ENCODE data around the gene MRPL20.
"Not testable (repeated sequence)": the region's sequence is repeated elsewhere in the genome, so short reads cannot be mapped to it uniquely, and the experiment has no call there.

Gene MRPL20

DNA sequence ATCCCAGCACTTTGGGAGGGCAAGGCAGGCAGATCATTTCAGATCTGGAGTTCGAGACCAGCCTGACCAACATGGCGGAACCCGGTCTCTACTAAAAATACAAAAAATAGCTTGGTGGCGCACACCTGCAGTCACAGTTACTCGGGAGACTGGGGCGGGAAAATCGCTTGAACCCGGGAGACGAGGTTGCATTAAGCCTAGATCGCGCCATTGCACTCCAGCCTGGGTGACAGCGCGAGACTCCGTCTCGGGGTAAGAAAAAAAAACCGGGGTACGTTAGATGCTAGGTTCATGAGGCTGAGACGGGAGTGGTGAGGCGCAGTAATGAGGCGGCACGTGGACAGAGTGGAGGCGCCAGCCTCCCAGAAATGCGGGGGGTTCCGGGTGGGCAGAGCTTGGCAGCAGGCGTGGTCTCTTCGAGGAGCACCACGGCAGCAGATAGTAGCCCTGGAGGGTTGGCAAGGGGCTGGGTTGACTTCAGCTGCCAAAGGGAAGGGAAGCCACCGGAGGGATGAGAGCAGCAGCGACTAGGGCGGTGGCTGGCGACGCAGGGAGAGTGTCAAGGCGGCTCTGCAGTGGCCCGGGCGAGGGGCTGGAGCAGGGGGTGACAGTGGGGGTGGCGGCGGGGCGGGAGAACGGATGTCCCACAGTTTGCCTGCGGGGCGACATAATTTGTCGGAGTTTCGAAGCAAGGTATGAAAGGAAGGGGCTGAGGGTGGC, 832 bp downstream of the MRPL20 start:
- DNase-seq (ENCODE audit: low read depth), result no peak

DNA sequence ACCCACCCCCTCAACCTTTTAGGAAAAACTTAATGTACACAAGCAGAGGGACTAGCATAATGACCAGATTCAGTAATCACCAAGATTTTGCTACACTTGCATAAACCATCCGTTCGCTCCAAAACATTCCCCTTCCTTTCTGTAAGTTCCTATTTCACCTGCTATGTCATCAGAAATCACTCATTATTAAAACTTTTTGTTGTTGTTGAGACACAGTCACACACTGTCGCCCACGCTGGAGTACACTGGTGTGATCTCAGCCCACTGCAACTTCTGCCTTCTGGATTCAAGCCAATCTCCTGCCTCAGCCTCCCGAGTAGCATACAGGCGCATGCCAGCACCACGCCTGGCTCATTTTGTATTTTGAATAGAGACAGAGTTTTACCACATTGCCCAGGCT, 3.4 kb downstream of the MRPL20 start:
- no peak for DNase-seq (ENCODE audit: low read depth)

DNA sequence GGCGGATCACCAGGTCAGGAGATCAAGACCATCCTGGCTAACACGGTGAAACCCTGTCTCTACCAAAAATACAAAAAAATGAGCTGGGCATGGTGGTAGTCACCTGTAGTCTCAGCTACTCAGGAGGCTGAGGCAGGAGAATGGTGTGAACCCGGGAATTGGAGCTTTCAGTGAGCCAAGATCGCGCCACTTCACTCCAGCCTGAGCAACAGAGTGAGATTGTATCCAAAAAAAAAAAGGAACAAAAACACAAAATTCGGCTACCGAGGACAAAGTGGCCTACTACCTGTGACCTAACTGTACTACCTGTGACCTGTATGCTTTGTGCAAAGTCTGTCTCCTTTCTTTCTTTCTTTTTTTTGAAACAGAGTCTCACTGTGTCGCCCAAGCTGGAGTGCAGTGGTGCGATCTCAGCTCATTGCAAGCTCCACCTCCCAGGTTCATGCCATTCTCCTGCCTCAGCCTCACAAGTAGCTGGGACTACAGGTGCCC, 4.1 kb downstream of the MRPL20 start:
- DNase-seq (ENCODE audit: low read depth), result not testable (repeated sequence)

DNA sequence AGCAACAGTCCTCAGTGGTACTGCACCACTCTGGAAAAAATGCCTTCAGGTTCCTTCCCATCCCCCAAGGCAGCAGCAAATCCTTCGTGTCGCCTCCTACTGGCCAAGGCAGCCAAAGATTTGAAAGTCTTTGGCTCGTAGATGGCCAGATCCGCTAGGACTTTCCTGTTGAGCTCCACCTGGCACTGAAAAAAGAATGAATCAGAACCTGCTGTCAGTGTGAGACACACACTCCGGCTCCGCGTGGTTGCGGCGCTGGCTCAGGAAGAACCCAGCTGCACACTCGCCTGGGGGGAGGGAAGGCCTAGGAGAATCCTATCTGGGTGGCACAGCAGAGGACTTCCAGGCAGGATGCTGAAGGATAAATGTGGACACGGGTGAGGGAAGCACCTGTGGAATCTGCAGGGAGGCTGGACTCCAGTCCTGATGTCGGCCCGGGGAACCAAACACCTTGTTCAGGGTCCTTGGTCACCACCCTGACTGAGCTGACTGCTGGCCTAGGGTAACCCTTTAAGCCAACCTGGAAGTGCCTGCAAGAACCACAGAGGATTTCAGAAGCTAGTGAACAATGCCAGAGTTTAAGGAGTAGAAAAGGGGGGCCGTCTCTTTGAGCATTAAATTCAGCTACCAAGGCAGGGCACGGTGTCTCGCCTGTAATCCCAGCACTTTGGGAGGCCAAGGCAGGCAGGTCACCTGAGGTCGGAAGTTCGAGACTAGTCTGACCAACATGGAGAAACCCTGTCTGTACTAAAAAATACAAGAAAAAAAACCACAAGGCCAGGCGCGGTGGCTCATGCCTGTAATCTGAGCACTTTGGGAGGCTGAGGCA, 4.8 kb downstream of the MRPL20 start:
- no peak for DNase-seq (ENCODE audit: low read depth)

DNA sequence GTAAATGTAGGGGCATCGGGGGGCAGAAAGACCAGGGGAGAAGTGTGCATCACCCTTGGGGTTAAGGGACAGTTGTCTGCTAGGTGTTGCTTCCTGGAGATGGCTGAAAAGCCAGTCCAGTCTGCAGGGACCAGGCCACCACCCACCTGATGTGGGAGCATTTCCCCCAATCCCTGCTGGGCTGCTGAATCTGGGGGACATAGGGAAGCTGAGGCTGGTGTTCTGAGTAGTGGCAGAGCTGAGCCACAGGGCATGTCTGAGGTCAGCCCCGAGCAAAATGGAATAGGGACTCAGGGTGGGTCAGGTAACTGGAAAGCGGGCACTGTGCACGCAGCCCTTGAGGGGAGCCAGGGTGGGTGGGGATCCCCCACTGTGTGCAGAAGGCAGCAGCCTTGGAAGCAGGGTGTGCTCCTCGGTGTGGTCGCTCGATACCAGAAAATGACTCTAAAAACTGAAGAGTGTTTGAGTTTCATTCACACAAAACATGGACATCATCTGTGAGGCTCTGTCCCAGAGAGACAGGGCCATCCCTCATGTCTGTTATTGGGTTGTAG, 5.6 kb downstream of the MRPL20 start:
- DNase-seq (ENCODE audit: low read depth), result no peak

DNA sequence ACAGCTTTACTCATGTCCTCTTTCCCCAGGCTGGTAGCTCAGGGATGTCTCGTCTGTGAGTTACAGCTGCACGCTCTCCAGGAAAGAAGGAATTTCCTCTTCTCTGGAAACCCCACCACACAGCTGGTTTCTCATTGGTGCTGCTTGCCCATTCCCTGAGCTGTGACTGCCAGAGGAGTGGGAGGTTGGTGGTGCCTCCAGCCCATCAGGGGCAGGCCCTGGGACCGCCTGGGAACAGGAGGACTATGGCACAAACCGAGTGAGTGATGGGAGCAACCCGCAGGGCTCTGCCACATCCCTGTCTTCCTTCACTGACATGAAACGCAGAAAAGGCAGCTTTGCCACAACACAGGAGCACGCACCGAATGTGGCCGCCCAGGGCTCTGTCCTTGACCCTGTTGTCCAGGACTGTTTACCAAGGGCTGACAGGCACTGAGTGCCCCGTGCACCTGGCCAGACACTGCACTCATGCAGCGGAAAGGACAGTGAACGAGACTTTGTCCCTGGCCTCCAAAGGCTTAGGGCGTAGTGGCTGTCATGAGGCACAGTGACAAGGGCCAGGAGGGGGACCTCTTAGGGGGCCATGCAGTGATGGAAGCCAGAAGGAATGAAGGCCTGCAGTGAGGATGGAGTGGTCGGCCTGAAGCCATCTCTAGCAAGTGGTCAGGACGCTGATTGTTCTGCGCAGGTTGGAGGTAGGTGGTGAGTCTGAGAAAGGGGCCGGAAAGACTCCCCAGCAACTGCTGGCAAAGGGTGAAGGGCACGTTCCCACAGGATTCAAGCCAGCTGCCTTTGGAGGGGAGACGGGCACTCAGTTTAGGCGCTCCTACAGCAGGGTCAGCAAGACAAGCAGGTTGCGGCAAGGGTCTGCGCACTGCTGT, 6.3 kb downstream of the MRPL20 start:
- DNase-seq (ENCODE audit: low read depth), result no peak

DNA sequence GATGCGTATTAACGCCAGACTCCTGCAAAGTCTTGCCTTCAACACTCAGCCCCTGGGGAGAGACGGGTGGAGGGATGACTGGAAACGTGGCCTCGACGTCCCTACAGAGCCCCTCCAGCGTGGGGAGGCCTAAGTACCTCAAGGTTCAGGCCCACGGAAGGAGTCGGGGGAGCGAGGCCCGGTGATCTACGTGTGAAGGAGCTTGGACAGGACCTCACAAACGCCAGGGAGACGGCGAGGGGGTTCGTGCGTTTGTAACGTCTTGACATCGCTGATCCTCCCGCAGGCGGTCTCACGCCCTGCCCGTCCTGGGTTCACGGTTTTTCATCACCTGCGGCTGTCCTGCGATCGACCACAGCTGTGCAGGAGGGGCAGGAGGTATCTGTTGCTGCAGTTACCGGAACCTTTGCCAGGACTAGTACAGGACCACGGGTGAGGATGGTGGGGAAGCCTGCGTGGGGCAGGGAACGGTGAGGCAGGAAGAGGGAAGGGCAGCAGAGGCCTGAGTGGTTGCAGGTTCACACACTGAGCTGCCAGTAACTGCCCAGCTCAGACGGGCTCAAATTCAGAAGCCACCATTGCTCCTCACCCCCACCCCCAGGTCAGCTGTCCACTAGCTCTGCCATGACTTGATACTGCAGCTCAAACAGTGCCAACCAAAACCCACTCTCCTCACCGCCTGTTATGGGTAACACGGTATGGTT, 7.1 kb downstream of the MRPL20 start:
- DNase-seq (ENCODE audit: low read depth), result no peak

DNA sequence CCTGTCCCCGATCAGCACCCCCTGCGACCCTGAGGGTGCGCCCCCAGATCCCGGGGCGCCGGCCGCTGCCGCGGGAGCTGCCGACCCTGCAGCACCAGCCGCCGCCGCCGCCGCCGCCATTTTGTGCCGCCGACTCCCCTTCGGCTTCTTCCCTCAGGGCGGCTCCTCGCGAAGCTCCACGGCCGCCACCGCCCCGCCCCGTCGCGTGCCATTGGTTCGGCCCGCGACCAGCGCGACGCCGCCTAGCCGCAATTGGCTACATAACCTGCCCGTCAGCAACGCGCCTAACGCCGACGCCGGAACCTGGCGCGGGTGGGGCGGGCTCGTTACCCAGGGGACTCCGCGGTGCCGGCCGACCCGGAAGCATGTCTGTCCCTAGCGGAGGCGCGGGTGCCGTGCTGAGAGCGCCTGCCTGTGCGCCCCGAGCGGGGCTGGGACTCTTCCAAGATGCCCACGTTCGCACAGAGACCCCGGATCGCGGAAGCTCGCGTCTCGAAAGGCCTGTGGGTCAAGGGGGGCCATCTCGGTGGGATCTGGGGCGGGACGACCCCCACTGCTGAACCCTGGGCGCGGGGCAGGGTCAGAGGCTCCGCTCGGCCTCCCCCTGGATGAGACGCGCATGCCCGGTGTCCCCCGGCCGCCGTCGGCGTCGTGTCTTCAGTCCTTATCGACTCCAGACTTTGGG, 7.8 kb downstream of the MRPL20 start, which contains the start of gene CCNL2:
Gene CCNL2, minus strand, starts transcription at position 149 of the 685 bp plus-strand sequence. Its CDS starts 29 bp downstream, at position 120.
- DNase-seq (ENCODE audit: low read depth), result peak; percentile 77

DNA sequence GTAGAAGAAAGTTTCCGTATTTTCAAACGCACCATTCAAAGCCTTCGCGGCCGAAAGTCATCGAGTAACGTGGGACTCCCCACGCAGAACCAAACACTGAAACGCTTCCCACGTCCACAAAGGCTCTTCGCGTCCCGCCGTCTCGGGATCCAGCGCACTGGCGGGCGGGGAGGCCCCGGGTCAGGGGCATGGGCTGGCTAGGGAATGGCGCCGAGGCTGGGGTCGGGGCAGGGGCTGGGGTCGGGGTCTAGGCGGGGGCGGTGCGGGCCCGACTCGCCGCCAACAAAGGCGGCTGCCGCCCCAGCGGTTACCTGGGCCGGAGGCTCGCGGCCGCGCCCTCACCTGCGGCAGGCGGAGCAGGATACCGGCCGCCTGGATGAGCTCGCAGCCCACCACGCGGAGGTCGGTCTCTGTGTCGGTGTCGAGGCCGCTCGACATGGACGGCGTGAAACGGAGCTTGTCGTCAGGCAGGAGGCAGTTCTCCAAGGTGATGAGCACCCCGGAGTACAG, 8.4 kb downstream of the MRPL20 start:
- no peak for DNase-seq (ENCODE audit: low read depth)

DNA sequence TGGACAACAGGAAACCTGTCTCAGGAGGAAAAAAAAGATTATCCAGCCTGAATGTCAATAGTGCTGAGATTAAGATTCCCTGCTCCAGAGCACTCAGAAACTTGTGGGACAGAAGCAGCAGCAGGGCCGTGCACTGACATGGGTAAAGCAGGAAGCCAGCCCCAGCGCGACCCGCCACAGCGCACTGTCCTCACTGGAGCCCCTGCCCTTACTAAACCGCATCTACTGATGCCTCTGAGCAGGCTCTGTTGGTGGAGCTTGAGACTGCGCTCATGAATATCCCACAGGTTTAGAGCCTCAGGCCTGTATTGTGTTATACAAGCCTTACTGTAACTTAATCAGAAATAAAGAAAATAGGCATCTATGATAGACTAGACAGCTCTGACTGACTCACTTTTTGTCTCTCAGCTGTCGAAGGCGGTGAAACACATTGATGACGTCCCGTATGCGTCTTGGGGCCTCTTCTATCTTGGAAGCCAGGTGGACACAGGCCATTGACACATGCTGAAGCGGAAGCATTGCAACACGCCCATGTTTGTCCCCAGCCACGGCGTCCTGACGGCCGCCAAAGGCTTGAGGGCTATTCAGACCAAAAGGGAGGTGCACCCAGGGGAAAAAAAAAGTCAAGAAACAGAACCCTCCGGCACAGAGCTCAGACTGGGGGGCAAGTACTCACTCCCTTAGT, 9.1 kb downstream of the MRPL20 start:
- DNase-seq (ENCODE audit: low read depth), result no peak

DNA sequence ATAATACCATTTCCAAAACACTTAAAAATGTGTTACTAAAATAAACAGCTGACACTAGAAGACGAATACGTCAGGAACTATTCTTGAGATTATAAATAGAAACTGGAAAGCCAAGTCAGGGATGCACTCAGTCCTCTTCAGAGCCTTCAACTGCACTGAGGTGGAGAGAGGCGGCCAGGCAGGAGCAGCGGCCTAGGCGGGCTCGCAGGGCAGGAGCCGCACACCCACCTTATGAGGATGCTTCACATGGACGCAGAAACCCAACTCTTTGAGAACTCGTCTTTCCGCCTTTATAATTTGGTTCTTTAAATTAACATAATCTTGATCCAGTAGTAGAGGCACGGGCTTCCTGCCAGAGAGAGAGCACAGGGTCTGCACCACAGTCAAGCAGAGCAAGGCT, 11.9 kb downstream of the MRPL20 start:
- no peak for DNase-seq (ENCODE audit: low read depth)

DNA sequence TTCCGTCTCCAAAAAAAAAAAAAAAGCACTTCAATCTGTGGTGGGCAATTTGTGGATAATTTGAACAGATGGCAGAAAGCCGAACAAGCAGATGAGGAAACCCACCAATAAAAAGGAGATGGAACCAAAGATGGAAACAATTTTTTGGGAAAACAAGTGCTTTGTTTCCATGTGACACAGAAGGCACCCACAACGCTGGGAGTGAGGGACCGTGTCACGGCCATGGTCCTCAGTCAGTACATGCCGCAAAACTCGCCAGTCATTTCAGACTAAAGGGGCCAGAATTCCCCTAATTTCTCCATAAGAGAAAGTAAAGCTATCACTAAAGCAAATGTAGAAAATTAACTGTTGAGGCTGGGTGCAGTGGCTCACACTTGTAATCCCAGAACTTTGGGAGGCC, 13.0 kb downstream of the MRPL20 start:
- no peak for DNase-seq (ENCODE audit: low read depth)

DNA sequence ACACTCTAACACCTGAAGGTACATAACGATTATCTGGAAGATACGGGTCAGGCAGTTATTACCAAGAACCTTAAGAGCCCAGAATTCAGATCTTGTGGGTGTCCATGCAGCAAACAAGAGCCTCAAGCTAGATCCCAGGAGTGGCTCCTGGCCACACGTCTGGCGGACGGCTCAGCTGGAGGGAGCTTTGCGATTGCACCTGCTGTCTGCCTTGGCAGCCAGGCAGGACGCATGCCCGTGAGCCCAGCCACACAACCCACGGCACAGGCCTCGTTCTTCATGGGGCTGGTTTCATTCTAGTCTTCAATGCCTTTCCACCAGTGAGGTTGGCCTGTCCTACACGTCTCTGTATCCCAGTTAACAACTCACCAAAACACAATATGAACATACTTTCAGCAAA, 13.7 kb downstream of the MRPL20 start:
- DNase-seq (ENCODE audit: low read depth), result no peak

DNA sequence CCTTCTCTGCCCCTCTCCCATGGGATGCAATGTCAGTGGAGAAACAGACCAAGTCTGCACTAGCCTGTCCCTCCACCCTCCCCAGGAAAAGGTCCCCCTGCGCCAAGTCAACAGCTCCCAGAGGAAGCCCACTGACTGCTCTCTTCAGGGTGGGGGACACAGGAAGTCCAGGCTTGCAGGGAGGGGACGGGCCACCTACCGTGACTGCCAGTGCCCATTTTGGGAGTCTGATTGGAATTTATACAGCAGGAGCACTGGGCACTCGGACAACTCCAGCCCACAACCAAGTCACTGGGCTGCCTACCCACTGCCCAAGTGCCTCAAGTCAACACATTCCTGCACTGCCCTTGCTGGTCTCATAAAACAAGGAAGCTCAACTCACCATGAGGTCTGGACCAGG, 14.1 kb downstream of the MRPL20 start:
- no peak for DNase-seq (ENCODE audit: low read depth)

DNA sequence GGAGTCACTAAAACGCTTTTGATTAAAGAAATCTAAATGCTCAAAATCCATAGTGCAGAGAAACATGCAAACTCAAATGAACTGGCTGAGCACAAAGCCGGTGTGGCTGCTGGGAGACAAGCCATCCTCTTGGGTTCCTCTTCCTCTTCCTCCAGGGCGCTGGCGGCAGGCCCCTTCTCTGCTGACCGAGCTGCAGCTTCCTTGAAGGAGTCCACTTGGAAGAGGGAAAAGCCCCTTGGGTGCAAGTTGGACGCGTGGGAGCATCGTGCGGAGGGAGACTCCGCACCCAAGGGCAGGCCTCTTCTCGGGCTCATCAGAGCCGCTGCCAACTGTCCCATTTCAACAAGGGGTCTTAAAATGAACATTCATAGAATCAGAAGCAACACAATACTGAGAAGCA, 15.9 kb downstream of the MRPL20 start:
- DNase-seq (ENCODE audit: low read depth), result no peak

DNA sequence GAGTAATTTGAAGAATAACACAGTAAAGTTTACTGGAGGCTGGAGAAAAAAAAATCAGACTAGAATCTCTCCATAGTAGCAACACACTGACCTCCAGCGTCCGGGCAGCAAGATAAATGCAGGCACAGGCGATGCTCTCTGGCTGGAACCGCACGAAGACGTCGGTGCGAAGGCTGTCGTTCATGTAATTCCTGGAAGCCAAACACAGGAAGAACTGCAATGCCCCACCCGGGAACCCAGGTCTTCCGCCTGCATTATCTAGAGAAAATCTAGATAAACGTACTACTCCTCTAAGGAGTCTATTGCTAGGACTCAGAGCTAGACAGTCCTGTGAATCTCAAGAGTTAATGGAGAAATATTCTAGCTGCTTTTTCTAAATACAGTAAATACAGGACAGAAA, 16.4 kb downstream of the MRPL20 start:
- DNase-seq (ENCODE audit: low read depth), result no peak

DNA sequence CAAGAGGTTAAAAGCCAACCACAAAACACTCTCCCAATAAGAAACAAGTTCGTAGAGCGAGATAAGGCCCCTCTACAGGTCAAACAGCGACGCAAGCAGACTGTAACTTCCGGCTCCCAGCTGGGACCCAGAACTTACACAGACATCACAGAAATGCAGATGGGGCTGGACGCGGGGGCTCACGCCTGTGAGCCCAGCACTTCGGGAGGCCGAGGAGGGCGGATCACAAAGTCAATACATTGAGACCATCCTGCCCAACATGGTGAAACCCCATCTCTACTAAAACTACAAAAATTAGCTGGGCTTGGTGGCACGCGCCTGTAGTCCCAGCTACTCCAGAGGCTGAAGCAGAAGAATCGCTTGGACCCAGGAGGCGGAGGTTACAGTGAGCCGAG, 19.0 kb downstream of the MRPL20 start:
- no peak for DNase-seq (ENCODE audit: low read depth)

DNA sequence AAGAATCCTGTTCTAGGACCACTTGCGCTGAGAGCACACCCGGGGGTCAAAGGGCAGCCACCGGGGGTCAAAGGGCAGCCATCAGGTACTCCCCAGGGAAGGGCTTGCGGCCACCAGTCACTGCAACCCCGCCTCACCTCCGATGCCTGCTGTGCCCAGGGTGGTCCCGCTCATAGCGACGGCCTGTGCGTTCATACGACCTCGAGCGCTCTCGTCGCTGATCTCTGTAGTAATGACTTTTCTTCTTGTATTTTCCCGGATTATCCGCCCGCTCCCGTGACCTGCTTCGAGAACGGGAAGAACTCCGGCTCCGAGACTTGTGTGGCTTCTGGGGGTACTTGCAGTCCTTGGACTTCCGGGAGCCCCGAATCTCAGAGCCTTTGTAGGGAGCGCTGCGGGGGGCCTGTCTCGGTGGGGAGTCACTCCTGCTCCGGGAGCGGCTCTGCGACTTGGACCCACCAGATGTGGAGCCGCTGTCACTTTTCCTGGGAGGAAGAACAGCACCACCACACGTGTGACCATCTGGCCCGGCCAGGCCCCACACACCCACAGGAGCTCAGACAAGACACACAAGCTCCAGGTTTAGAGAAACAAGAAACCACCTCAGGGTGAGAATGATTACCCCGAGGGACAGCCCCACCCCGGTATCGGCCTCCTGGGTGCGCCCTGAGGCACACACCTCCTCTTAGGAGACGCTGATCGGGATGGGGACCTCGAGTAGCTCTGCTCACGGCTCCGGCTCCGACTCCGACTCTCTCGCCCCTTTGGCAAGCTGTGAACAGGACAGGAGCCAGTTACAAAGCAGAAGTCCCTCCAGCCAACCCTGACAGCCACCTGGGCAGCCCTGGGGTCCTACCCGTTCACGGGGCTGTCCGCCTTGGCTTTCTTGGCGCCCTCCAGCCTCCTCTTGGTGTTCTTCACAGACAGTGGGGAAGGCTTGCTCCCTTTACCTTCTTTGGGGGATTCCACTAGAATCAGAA, 19.7 kb downstream of the MRPL20 start:
- no peak for DNase-seq (ENCODE audit: low read depth)

DNA sequence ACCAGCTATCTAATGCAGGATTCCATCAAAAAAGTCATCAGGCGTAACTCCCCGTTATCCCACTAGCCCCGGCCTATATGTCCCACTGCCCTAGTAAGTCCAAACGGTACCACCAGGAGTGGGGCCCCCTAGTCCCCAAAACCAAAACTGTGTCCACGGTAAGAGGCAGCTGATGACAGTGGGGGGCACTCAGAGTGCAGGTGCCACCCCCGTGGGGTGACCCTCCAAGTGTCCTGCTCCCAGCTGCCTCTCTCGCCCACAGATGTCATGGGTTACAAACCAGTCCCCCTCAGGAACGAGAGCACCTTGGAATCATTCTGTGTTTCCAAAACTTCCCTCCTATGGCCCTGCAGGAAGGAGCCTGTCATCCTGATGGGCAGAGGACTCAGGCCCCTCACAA, 21.2 kb downstream of the MRPL20 start:
- DNase-seq (ENCODE audit: low read depth), result no peak
